Esophagus muscularis mucosa (tissue), 4 donors: ENCODE data around the gene REN. TPM values are rescaled to one million over a fixed set of nuclear protein-coding genes. Genes with fewer than 3 reads are reported as not detected.

ENCODE experiments used
- DNase-seq: peaks from one replicate; pipeline ENCODE4 v3.0.0-alpha.2; 2017; ENCODE audit errors: extremely low spot score
- H3K27ac ChIP-seq, 4 donors: fragments of 200-600 bp; sonication (generic); replicated peaks in 1 of 4; 1 replicate in 3 of 4; 2 replicates in 1 of 4; pipeline ENCODE4 v1.5.1; 2016 to 2019; ENCODE audit warnings: mild to moderate bottlenecking in 1 of 4
- H3K27me3 ChIP-seq, 4 donors: fragments of 200-600 bp; sonication (generic); one replicate each; pipeline versions ENCODE4 v1.5.1 to v1.6.0; 2016 to 2019
- H3K36me3 ChIP-seq, 4 donors: fragments of 200-600 bp; sonication (generic); one replicate each; pipeline ENCODE4 v1.5.1; 2016 to 2019
- H3K4me1 ChIP-seq, 4 donors: fragments of 200-600 bp; sonication (generic); one replicate each; pipeline ENCODE4 v1.5.1; 2016 to 2019
- H3K4me3 ChIP-seq, 4 donors: fragments of 200-600 bp; sonication (generic); 1 replicate in 2 of 4; 2 replicates in 2 of 4; pipeline ENCODE4 v1.5.1; 2016 to 2019; ENCODE audit warnings: mild to moderate bottlenecking in 4 of 4, moderate library complexity in 1 of 4
- H3K9me3 ChIP-seq, 4 donors: fragments of 200-600 bp; sonication (generic); 1 replicate in 3 of 4; 2 replicates in 1 of 4; pipeline ENCODE4 v1.5.1; 2016 to 2019
- EP300 ChIP-seq: sonication (generic); formaldehyde crosslinking; IDR thresholded peaks from one replicate; pipeline ENCODE4 v1.6.1; 2017; ENCODE audit warnings: antibody characterized with exemption
- POLR2A ChIP-seq: fragments of 450-650 bp; IDR thresholded peaks from one replicate; pipeline ENCODE4 v1.6.1; 2017; ENCODE audit warnings: antibody characterized with exemption, moderate library complexity, mild to moderate bottlenecking, low read depth
- POLR2AphosphoS5 ChIP-seq, 2 donors: sonication (generic); formaldehyde crosslinking; IDR thresholded peaks; one replicate each; pipeline ENCODE4 v1.6.1; 2017; ENCODE audit warnings: antibody characterized with exemption in 2 of 2
- WGBS: methylation state at CpG from one replicate; pipeline ENCODE4 v1.1.5; 2018; 5-methylcytosine and 5-hydroxymethylcytosine counted together
- intact Hi-C: fragments of 100-400 bp; cut with DNase I; formaldehyde crosslinking; loops from one replicate; pipeline ENCODE4 v1.15.1; 2023
- total RNA-seq, 4 donors: library from RNA; depleted of rRNA; stranded (reverse); fragments of >200 nt; gene quantifications; one replicate each; pipeline versions ENCODE4 v1.1.0 to v1.2.1, GENCODE V29; 2016
- TF ChIP-seq, protein P1 (sequence below), 3 experiments: fragments of 200-600 bp in 2 of 3; fragments of 450-650 bp in 1 of 3; sonication (generic) in 2 of 3; IDR thresholded peaks; one replicate each; pipeline ENCODE4 v1.5.1; 2017 to 2019; ENCODE audit warnings: antibody characterized with exemption in 3 of 3, mild to moderate bottlenecking in 2 of 3, moderate library complexity in 1 of 3

REN gene
- total RNA-seq, 4 donors from 2014 or later: not detected

DNA sequence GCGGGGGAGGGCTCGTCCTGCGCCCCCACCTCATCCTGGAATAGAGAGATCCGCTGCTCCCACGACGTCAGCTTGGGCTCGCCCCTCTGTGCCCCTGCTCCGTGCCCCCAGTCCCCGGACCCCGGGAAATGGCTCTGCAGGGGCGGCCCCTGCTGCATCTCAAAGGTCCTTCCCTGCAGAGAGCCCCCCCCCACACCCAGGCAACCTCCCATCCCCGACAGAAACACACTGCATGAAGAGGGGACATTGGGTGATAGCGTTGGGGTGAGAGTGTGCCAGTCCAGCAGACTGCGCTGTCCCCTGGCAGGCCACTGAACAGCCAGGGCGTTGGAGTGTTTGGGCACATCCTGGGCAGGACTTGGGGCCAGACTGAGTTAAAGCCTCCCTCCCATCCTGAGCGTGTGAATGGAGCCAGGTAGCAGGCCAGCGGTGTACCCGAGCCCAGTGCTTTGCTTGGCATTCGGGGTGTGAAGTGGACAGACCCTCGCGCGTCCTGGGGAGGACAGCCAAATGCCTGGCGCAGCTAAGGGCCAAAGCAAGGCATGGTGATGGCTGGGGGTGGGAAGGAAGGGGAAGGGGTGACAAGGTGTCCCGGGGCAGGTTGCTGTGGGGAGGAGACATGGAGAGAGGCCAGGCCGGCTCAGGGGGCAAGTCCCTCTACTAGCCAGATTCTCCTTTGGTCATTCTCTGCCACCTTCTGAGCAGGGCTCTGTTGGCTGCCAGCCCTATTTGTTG, 13.7 kb downstream of the REN start:
- intact Hi-C loops: no loop called here
- peaks cover 7 to 33% (median 28%) of the 10 kb centered on the region in 4 donors for H3K4me1 ChIP-seq
- H3K4me3 ChIP-seq: peak overlapping the region; percentile 56 to 70 (median 70)
- no peaks in the 10 kb centered on the region for H3K9me3 ChIP-seq
- WGBS: 70% methylated on average over 10 of the region's 25 CpGs
- H3K27ac ChIP-seq: peak overlapping the region; percentile 64 to 76 (median 70)
- no peak for DNase-seq
- TF ChIP-seq POLR2A (no peak), EP300 (no peak), POLR2AphosphoS5 (IDR thresholded peaks at IDR 0.05) (no peak)
- TF ChIP-seq, protein P1, sequence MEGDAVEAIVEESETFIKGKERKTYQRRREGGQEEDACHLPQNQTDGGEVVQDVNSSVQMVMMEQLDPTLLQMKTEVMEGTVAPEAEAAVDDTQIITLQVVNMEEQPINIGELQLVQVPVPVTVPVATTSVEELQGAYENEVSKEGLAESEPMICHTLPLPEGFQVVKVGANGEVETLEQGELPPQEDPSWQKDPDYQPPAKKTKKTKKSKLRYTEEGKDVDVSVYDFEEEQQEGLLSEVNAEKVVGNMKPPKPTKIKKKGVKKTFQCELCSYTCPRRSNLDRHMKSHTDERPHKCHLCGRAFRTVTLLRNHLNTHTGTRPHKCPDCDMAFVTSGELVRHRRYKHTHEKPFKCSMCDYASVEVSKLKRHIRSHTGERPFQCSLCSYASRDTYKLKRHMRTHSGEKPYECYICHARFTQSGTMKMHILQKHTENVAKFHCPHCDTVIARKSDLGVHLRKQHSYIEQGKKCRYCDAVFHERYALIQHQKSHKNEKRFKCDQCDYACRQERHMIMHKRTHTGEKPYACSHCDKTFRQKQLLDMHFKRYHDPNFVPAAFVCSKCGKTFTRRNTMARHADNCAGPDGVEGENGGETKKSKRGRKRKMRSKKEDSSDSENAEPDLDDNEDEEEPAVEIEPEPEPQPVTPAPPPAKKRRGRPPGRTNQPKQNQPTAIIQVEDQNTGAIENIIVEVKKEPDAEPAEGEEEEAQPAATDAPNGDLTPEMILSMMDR (IDR thresholded peaks at IDR 0.05): no peak
- H3K27me3 ChIP-seq: peaks cover 0 to 63% (median 15%) of the 10 kb centered on the region in 4 donors
- H3K36me3 ChIP-seq: no peaks in the 10 kb centered on the region

DNA sequence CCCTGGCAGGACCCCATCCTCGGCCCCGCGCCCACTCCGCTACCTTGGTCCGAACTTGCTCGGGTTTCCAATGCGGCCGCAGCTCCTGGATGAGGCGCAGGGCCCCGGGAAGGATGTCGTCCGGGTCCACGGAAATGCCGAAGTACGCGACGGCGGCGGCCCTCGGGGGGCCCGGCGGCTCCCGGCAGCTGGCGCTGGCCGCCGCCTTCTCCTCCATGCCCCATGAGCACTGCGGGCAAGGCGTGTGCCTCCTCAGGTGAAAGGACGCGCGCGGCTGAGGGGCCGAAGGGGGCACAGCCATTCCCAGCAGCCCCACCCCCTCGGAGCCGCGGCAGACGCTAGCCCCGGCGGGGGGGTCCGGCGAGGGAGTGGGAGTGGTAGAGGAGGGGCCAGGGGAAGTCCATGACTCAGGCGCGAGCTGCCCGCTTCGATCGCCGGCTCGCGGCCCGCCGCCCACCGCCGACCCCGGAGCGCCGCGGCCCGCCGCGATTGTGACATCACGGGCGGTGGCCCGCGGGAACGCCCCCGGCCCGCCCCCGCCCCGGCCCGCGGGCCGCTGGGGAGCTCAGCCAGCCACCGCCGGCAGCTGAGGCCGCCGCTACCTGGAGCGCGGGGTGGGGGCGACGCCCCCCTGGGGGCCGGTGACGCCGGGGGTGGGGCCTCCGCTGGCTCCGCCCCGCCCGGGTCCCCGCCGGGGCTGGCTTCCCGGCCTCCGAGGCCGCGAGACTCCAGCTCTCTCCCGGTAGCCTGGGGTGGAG, 14.4 kb downstream of the REN start, which contains the start of gene ETNK2:
TSS of gene ETNK2 (minus strand) at position 493 of the 758 bp plus-strand sequence. CDS start at position 301, 192 bp downstream.
- Histone ChIP-seq H3K9me3 (no peaks in the 10 kb centered on the region), H3K4me1 (peaks cover 7 to 33% (median 28%) of the 10 kb centered on the region in 4 donors), H3K4me3 (peak within 1 kb of the TSS; percentile 56 to 70 (median 70)), H3K36me3 (no peaks in the 10 kb centered on the region), H3K27me3 (peaks cover 0 to 61% (median 15%) of the 10 kb centered on the region in 4 donors), H3K27ac (peak within 1 kb of the TSS; percentile 64 to 84 (median 75))
- no peak for DNase-seq
- peak in 1 of 2 donors; percentile 24 for TF ChIP-seq POLR2AphosphoS5 (IDR thresholded peaks at IDR 0.05)
- no peak for TF ChIP-seq POLR2A
- TF ChIP-seq, protein P1 (IDR thresholded peaks at IDR 0.05): no peak
- 0% methylated on average over 11 of the region's 94 CpGs for WGBS
- intact Hi-C loops: no loop called here

DNA sequence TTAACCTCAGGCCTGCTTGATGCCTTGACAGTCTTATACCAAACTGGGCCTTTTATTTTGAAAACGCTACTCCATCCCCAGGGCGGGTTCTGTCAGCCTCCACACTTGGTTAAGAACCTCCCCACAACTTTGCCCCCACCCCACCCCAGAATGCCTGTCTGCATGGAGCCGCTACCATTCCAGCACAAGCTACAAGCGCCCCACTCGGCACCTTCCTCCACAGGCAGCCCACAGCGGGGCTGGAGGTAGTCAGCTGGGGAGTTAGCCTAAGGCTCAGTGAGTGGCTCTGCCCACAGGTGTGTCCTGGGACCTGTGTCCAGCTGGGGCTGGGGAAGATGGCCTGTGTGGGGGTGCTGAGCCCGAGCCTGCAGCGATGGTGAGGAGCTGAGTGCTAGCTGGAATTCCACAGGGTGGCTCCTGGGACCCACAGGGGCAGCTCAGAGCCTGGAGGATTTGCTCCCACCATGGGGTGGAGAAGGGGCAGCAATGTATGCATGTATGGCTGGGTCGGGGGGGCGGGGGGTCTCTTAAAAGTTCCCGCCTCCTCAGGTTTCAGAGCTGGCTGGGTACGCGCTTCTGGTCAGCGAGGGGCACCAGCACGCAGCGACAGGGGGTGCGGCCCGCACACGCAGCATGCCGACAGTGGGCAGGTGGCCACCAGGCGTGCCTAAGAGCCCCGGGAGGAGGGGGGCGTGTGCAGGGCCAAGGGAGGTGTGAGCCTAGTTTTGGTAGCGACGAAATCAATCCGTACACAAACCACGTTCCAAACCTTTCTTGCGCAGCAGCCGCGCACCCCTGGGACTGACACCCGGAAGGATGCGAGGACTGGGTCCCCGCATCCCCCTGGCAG, 15.2 kb downstream of the REN start:
- WGBS: no CpG with 5 or more reads among the region's 33 CpGs

More for the DNA sequence above, 15.2 kb downstream of the REN start:
- no peak for DNase-seq
- Histone ChIP-seq H3K4me1 (peaks cover 7 to 33% (median 28%) of the 10 kb centered on the region in 4 donors), H3K9me3 (no peaks in the 10 kb centered on the region), H3K27ac (peak overlapping the region; percentile 64 to 84 (median 75)), H3K36me3 (peaks cover 0 to under 1% (median 0%) of the 10 kb centered on the region in 4 donors), H3K27me3 (peaks cover 0 to 53% (median 15%) of the 10 kb centered on the region in 4 donors), H3K4me3 (peak overlapping the region; percentile 56 to 70 (median 70))
- intact Hi-C loops: no loop called here
- no peak for TF ChIP-seq EP300
- no peak for TF ChIP-seq POLR2AphosphoS5 (IDR thresholded peaks at IDR 0.05)
- TF ChIP-seq, protein P1 (IDR thresholded peaks at IDR 0.05): no peak
- no peak for TF ChIP-seq POLR2A
